ENCODE measurements around the gene C18orf63.

The C18orf63 gene

GRCh38 chr18:74290794-74291471, 24.7 kb upstream of the C18orf63 start:
- TF ChIP-seq SPI1 (IDR thresholded peaks at IDR 0.05; ENCODE audit: borderline replicate concordance, low read depth) = no peak
- TF ChIP-seq GABPA (IDR thresholded peaks at IDR 0.05; ENCODE audit: low read depth) = no peak
- TF ChIP-seq POLR2AphosphoS5 (IDR thresholded peaks at IDR 0.05; ENCODE audit: low read depth) = no peak
- no peak for TF ChIP-seq REST (IDR thresholded peaks at IDR 0.05; ENCODE audit: insufficient replicate concordance, low read depth)
- no peak for TF ChIP-seq CTCF (IDR thresholded peaks at IDR 0.05; ENCODE audit: insufficient read depth, low read length)
- Histone ChIP-seq H3K27me3 (ENCODE audit: insufficient read depth, poor library complexity, severe bottlenecking) (no peaks in the 10 kb centered on the region), H3K4me3 (replicated peaks; ENCODE audit: insufficient read depth, low read length) (peak overlapping the region; percentile 99), H3K27ac (replicated peaks) (no peak overlapping the region)
- no peak for DNase-seq (ENCODE audit: low read depth in 1 of 2, low spot score in 1 of 2)

GRCh38 chr18:74291472-74291770, 24.2 kb upstream of the C18orf63 start:
- no peak for DNase-seq (ENCODE audit: low read depth in 1 of 2, low spot score in 1 of 2)
- Histone ChIP-seq H3K27ac (replicated peaks) (peak overlapping the region; percentile 33; the same call in 1 of the 2 replicates), H3K4me3 (replicated peaks; ENCODE audit: insufficient read depth, low read length) (peak overlapping the region; percentile 99), H3K27me3 (ENCODE audit: insufficient read depth, poor library complexity, severe bottlenecking) (no peaks in the 10 kb centered on the region)
- TF ChIP-seq SPI1 (IDR thresholded peaks at IDR 0.05; ENCODE audit: borderline replicate concordance, low read depth) (no peak), POLR2AphosphoS5 (IDR thresholded peaks at IDR 0.05; ENCODE audit: low read depth) (no peak), REST (IDR thresholded peaks at IDR 0.05; ENCODE audit: insufficient replicate concordance, low read depth) (no peak), GABPA (IDR thresholded peaks at IDR 0.05; ENCODE audit: low read depth) (no peak), CTCF (IDR thresholded peaks at IDR 0.05; ENCODE audit: insufficient read depth, low read length) (no peak)

GRCh38 chr18:74291771-74292540, 23.7 kb upstream of the C18orf63 start, which contains the start of gene CYB5A:
CYB5A (minus strand) TSS chr18:74291963; CDS start chr18:74291875, 88 bp downstream.
- H3K27me3 ChIP-seq (ENCODE audit: insufficient read depth, poor library complexity, severe bottlenecking) = no peaks in the 10 kb centered on the region
- peak within 1 kb of the TSS; percentile 99 for H3K4me3 ChIP-seq (replicated peaks; ENCODE audit: insufficient read depth, low read length)
- peak within 1 kb of the TSS; percentile 53 for H3K27ac ChIP-seq (replicated peaks)
- TF ChIP-seq SPI1 (IDR thresholded peaks at IDR 0.05; ENCODE audit: borderline replicate concordance, low read depth) = no peak
- TF ChIP-seq REST (IDR thresholded peaks at IDR 0.05; ENCODE audit: insufficient replicate concordance, low read depth) = peak; percentile 6
- TF ChIP-seq POLR2AphosphoS5 (IDR thresholded peaks at IDR 0.05; ENCODE audit: low read depth) = peak; percentile 71; the same call in 1 of the 2 replicates
- TF ChIP-seq GABPA (IDR thresholded peaks at IDR 0.05; ENCODE audit: low read depth) = no peak
- no peak for TF ChIP-seq CTCF (IDR thresholded peaks at IDR 0.05; ENCODE audit: insufficient read depth, low read length)
- DNase-seq (ENCODE audit: low read depth in 1 of 2, low spot score in 1 of 2) = peak; percentile 93 to 99

All from HL-60 (cell line).